CD4-positive, alpha-beta memory T cell (primary cell): Measurements from ENCODE around the gene EPHA2. TPM values are rescaled to one million over a fixed set of nuclear protein-coding genes. Genes with fewer than 3 reads are reported as not detected.
"Not testable (repeated sequence)": the region's sequence is repeated elsewhere in the genome, so short reads cannot be mapped to it uniquely, and the experiment has no call there.

ENCODE experiments used
- CTCF ChIA-PET: fragments of 350-600 bp; sonication (Branson Sonifier 250); formaldehyde crosslinking; loops from one replicate; lab custom pipeline; 2021; ENCODE audit warnings: inconsistent platforms; ENCODE audit not compliant: partially characterized antibody; lab: Charles Lee
- POLR2A ChIA-PET: fragments of 350-600 bp; sonication (Branson Sonifier 250); formaldehyde crosslinking; loops from one replicate; lab custom pipeline; 2021; ENCODE audit not compliant: partially characterized antibody; lab: Charles Lee
- DNase-seq, 5 donors: peaks; one replicate each; pipeline versions ENCODE4 v3.0.0 to v3.0.0-alpha.2; 2020 to 2022; ENCODE audit warnings: mixed read lengths in 1 of 5
- H3K27ac ChIP-seq: one replicate; pipeline ENCODE4 v1.7.0; 2013; ENCODE audit warnings: low read depth, low read length
- H3K27me3 ChIP-seq: 2 replicates; pipeline ENCODE4 v1.7.0; 2013; ENCODE audit warnings: mild to moderate bottlenecking, low read length, moderate library complexity; ENCODE audit not compliant: insufficient read depth
- H3K36me3 ChIP-seq: 2 replicates; pipeline ENCODE4 v1.7.0; 2013; ENCODE audit warnings: mild to moderate bottlenecking, low read length, moderate library complexity; ENCODE audit not compliant: insufficient read depth
- H3K4me1 ChIP-seq: 2 replicates; pipeline ENCODE4 v1.7.0; 2013; ENCODE audit warnings: mild to moderate bottlenecking, low read length, moderate library complexity; ENCODE audit not compliant: insufficient read depth
- H3K4me3 ChIP-seq, 2 donors: one replicate each; pipeline ENCODE4 v1.7.0; 2013; ENCODE audit warnings: low read length in 2 of 2, mild to moderate bottlenecking in 1 of 2
- H3K9me3 ChIP-seq, 2 donors: one replicate each; pipeline ENCODE4 v1.7.0; 2013; ENCODE audit warnings: low read length in 2 of 2, control low read depth in 1 of 2; ENCODE audit not compliant: control insufficient read depth in 1 of 2
- H3K27ac Mint-ChIP-seq, 7 donors: one replicate each; pipeline ENCODE4 v1.8.0; 2020 to 2021; ENCODE audit warnings: mixed read lengths in 7 of 7, mild to moderate bottlenecking in 6 of 7, inconsistent platforms in 3 of 7, moderate library complexity in 3 of 7
- H3K27me3 Mint-ChIP-seq, 2 donors: one replicate each; pipeline ENCODE4 v1.8.0; 2020 to 2021; ENCODE audit warnings: mixed read lengths in 2 of 2
- H3K36me3 Mint-ChIP-seq, 2 donors: one replicate each; pipeline ENCODE4 v1.8.0; 2020 to 2021; ENCODE audit warnings: mixed read lengths in 2 of 2, inconsistent platforms in 1 of 2, mild to moderate bottlenecking in 1 of 2
- H3K4me1 Mint-ChIP-seq, 4 donors: one replicate each; pipeline ENCODE4 v1.8.0; 2020 to 2021; ENCODE audit warnings: mixed read lengths in 4 of 4, mild to moderate bottlenecking in 1 of 4
- H3K4me3 Mint-ChIP-seq, 8 donors: one replicate each; pipeline ENCODE4 v1.8.0; 2020 to 2021; ENCODE audit warnings: mixed read lengths in 8 of 8, mild to moderate bottlenecking in 7 of 8, moderate library complexity in 6 of 8, inconsistent platforms in 3 of 8
- H3K9me3 Mint-ChIP-seq, 8 donors: one replicate each; pipeline ENCODE4 v1.8.0; 2020 to 2021; ENCODE audit warnings: mixed read lengths in 8 of 8, mild to moderate bottlenecking in 5 of 8, inconsistent platforms in 3 of 8, moderate library complexity in 1 of 8
- intact Hi-C: fragments of 100-400 bp; cut with micrococcal nuclease; formaldehyde crosslinking; loops from one replicate; pipeline ENCODE4 v1.15.1; 2023
- polyA plus RNA-seq, 2 donors: library from polyadenylated mRNA; unstranded; fragments of 300-500 nt; fragmentation: Illumina TruSeq; gene quantifications; one replicate each; pipeline ENCODE4 v1.2.3, GENCODE V29; 2021
- total RNA-seq, 2 experiments: library from RNA; stranded (reverse); gene quantifications; one replicate each; pipeline ENCODE4 v1.2.3, GENCODE V29; 2021

Gene EPHA2
- total and polyA plus RNA-seq, 4 experiments from 2014 or later: not detected

DNA sequence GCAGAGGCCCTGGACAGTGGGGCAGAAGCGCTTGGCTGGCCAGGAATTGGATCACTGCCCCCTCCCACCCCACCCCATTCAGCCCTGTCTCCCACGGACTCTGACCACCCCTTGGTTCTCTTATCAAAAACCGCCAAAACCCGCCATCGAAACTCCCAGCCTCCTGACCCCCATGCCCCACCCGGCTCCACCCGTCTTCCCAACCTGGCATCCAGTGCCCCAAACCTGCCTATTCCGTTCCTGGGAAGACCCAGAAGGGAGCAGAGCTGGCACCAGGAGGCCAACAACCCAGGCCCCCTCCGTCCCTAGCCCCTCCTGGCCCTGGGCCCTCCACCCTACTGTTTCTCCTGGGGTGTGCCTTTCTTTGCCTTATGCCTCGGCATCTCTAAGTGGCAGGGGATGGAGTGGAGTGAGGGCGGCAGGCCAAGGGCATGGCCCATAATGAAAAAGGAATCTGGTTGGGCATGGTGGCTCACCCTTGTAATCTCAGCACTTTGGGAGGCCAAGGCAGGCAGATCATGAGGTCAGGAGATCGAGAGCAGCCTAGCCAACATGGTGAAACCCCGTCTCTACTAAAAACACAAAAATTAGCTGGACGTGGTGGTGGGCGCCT, 16.5 kb upstream of the EPHA2 start:
- POLR2A ChIA-PET: no interaction called here

DNA sequence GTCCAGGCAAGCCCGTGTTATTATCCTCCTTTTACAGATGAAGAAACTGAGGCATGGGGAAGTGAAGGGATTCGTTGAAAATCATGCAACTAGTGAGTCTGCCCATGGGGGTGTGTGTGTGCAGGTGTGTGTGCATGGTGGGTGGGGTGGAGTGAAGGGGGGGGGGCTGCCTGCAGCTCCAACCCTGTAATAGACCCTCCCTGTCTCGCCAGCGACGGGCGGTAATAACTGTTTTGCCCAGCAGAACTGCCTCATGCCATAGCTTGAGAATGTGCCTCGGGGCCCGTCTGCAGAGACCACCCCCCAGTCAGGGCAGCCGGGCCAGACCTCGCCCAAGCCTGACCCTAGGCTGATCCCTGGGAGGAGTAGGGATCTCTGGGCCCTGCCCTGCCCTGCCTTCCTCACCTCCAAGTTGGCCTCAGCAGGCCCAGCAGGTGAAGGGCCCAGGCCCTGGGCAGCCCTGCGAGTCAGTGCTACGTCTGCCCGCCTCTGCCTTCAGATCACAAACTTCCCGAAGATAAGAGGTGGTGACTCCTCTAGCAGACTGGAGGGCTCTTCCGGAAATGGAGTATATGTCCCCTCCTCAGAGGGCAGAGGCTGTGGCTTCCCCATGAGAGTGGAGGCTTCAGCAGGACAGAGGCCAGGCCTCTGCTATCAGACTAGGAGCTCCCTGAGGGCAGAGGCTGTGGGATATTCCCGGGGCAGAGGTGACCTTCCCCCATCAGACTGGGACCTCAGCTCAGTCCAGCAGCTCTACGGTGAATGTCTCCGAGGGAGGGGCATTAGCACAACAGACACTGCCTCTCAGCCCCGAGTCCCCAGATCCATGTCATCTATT, 15.7 kb upstream of the EPHA2 start:
- intact Hi-C loops: no loop called here
- ChIA-PET CTCF (no interaction called here), POLR2A (no interaction called here)
- no peak overlapping the region for H3K4me3 ChIP-seq
- DNase-seq: no peak
- no peaks in the 10 kb centered on the region for H3K36me3 Mint-ChIP-seq
- H3K4me1 Mint-ChIP-seq: peaks cover 9 to 31% (median 15%) of the 10 kb centered on the region in 4 donors
- H3K27me3 ChIP-seq: no peaks in the 10 kb centered on the region
- no peak overlapping the region for H3K27ac ChIP-seq
- no peaks in the 10 kb centered on the region for H3K9me3 Mint-ChIP-seq
- peaks cover 16% of the 10 kb centered on the region for H3K4me1 ChIP-seq
- peak overlapping the region in 1 of 7 donors; percentile 42 for H3K27ac Mint-ChIP-seq
- peaks cover 0 to 2% of the 10 kb centered on the region in 2 donors for H3K27me3 Mint-ChIP-seq
- H3K36me3 ChIP-seq: no peaks in the 10 kb centered on the region
- H3K4me3 Mint-ChIP-seq: no peak overlapping the region
- no peaks in the 10 kb centered on the region for H3K9me3 ChIP-seq

More for the DNA sequence above, 16.5 kb upstream of the EPHA2 start:
- H3K27ac Mint-ChIP-seq: no peak overlapping the region
- no peaks in the 10 kb centered on the region for H3K27me3 ChIP-seq
- no peak for DNase-seq
- no peaks in the 10 kb centered on the region for H3K9me3 ChIP-seq
- CTCF ChIA-PET: no interaction called here
- no peak overlapping the region for H3K27ac ChIP-seq
- no peaks in the 10 kb centered on the region for H3K36me3 Mint-ChIP-seq
- intact Hi-C loops: no loop called here
- peaks cover 8 to 24% (median 15%) of the 10 kb centered on the region in 4 donors for H3K4me1 Mint-ChIP-seq
- no peaks in the 10 kb centered on the region for H3K9me3 Mint-ChIP-seq
- peaks cover 16% of the 10 kb centered on the region for H3K4me1 ChIP-seq
- H3K27me3 Mint-ChIP-seq: peaks cover 0 to 2% of the 10 kb centered on the region in 2 donors
- H3K4me3 ChIP-seq: no peak overlapping the region
- no peaks in the 10 kb centered on the region for H3K36me3 ChIP-seq
- no peak overlapping the region for H3K4me3 Mint-ChIP-seq

DNA sequence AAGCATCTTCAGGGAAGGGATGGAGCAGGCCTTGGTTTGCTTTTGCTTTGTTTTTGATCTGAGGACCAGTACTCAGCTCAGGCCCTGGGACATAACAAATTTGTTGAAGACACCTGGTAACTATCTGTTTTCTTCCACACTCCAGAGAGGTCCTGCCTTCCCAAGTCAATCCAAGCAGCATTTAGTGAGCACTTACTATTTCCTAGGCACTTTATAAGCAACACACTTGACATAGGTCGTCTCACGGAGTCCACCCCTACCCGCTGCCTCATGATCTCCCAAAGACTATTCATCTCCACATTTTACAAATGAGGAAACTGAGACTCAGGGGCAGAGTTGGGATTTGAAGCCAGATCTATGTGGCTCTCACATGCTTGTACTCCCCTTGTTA, 14.4 kb upstream of the EPHA2 start:
- H3K9me3 ChIP-seq: no peaks in the 10 kb centered on the region
- no peaks in the 10 kb centered on the region for H3K36me3 ChIP-seq
- H3K4me1 ChIP-seq: peaks cover 16% of the 10 kb centered on the region
- Mint-ChIP-seq H3K4me3 (no peak overlapping the region), H3K9me3 (no peaks in the 10 kb centered on the region), H3K36me3 (no peaks in the 10 kb centered on the region), H3K4me1 (peaks cover 17 to 44% (median 26%) of the 10 kb centered on the region in 4 donors), H3K27ac (no peak overlapping the region), H3K27me3 (peaks cover 0 to 2% of the 10 kb centered on the region in 2 donors)
- POLR2A ChIA-PET: interaction anchor here (0.5 kb wide), 1 partner anchor 28 kb away, joined by 4 read pairs; no protein-coding TSS in a partner anchor
- no peaks in the 10 kb centered on the region for H3K27me3 ChIP-seq
- no peak overlapping the region for H3K27ac ChIP-seq
- H3K4me3 ChIP-seq: no peak overlapping the region
- DNase-seq: no peak
- CTCF ChIA-PET: no interaction called here
- intact Hi-C loops: no loop called here

DNA sequence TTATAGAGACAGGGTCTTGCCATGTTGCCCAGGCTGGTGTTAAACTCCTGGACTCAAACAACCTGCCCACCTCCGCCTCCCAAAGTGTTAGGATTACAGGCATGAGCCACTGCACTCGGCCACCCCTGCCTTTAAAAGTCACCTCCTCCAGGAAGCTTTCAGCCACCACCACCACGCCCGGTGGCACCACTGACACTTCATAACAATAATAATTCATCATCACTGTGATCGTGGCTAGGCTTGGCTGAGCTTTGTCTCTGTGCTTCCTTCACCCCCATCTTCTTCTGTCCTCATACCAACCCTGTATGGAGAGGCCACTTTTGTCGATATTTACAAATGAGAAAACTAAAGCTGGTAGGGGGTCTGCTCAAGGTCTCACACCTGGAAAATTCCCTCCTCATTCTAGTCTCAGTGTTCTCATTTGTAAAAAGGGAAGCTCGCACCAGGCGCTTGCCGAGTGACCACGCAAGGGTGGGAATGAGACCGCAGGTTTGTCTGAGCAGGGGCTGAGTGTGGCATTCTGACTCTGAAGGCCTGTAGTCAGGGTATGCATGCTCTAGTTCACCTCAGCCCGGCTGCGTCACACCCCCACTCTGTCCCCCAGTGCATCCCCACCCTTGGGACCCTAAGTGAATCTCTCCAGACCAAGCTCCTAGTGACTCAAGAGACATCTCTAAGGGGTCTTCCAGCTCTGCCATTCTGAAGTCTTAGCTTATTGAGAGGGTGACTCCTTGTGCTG, 12.9 kb upstream of the EPHA2 start:
- Histone ChIP-seq H3K36me3 (no peaks in the 10 kb centered on the region), H3K4me1 (peaks cover 23% of the 10 kb centered on the region), H3K9me3 (no peaks in the 10 kb centered on the region), H3K27ac (no peak overlapping the region), H3K27me3 (no peaks in the 10 kb centered on the region), H3K4me3 (no peak overlapping the region)
- peak overlapping the region in 7 of 8 donors; percentile 60 to 84 (median 77) for H3K4me3 Mint-ChIP-seq
- intact Hi-C loops: loop anchor here (2.0 kb wide), 2 partner anchors 14 to 38 kb away; no protein-coding TSS in a partner anchor
- CTCF ChIA-PET: interaction anchor here (1.0 to 2.0 kb wide), 2 partner anchors 18 to 90 kb away, joined by 9 read pairs; no protein-coding TSS in a partner anchor
- POLR2A ChIA-PET: interaction anchor here (0.6 kb wide), 1 partner anchor 83 kb away, joined by 3 read pairs; no protein-coding TSS in a partner anchor
- no peaks in the 10 kb centered on the region for H3K36me3 Mint-ChIP-seq
- H3K4me1 Mint-ChIP-seq: peaks cover 25 to 58% (median 38%) of the 10 kb centered on the region in 4 donors
- peak overlapping the region in 6 of 7 donors; percentile 26 to 83 (median 42) for H3K27ac Mint-ChIP-seq
- H3K9me3 Mint-ChIP-seq: no peaks in the 10 kb centered on the region
- DNase-seq: no peak
- H3K27me3 Mint-ChIP-seq: peaks cover 0 to 2% of the 10 kb centered on the region in 2 donors

DNA sequence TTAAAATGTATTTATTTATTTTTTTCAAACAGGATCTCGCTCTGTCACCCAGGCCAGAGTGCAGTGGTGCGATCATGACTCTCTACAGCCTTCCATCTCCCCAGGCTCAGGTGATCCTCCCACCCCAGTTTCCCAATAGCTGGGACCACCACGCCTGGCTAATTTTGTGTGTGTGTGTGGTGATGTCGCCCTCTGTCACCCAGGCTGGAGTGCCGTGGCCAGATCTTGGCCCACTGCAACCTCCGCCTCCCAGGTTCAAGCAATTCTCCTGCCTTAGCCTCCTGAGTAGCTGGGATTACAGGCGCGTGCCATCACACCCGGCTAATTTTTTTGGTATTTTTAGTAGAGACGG, 12.3 kb upstream of the EPHA2 start:
- CTCF ChIA-PET: interaction anchor here (1.0 to 2.0 kb wide), 2 partner anchors 18 to 89 kb away, joined by 9 read pairs; no protein-coding TSS in a partner anchor
- H3K36me3 Mint-ChIP-seq, H3K9me3 ChIP-seq, H3K27me3 ChIP-seq, H3K4me3 ChIP-seq, H3K36me3 ChIP-seq, H3K9me3 Mint-ChIP-seq, H3K27ac ChIP-seq, H3K27me3 Mint-ChIP-seq, DNase-seq, POLR2A ChIA-PET: not testable (repeated sequence)
- intact Hi-C loops: loop anchor here (2.0 kb wide), 2 partner anchors 13 to 39 kb away; no protein-coding TSS in a partner anchor
- Mint-ChIP-seq H3K27ac (peak overlapping the region in 6 of 7 donors; percentile 18 to 83 (median 58)), H3K4me1 (peaks cover 28 to 65% (median 42%) of the 10 kb centered on the region in 4 donors), H3K4me3 (peak overlapping the region; percentile 60 to 84 (median 77))
- H3K4me1 ChIP-seq: peaks cover 29% of the 10 kb centered on the region

DNA sequence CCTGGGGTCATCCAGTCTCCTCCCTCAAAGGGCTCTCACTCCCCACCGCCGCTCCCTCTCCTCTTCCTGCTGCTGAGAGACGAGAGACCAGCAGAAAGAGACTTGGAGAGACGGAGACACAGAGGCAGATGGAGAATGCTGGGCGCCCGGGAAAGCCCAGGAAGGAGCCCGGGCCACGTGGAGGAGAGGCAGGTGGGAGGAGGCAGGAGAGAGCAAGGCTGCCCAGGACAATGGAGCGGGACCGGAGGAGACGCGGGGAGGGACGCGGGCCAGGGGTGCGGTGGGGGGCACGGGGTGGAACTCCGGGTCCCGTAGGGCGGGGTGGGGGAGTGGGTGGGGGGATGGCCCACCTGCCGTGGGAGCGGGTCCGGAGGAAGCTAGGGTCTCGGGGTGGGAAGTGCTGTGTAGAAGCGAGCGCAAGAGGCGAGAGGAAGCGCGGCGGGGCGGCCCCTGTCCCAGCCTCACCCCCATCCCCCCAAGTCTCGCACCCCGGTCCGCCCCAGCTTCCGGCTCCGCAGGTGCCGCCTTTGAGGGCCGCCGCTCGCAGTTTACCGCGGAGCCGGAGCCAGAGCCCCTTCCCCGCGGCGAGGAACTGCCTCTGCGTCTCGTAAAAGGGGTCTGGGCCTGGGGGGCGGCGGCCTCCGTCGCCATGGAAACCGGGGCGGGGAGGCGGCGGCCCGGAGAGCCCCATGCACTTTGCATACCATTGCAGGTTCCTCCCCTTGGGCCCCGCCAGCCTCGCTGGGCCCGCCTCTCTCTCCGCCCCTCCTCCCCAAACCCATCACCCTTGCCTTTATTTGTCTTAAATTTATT, 11.7 kb upstream of the EPHA2 start:
- intact Hi-C loops: loop anchor here (2.0 kb wide), 2 partner anchors 13 to 39 kb away; no protein-coding TSS in a partner anchor
- Mint-ChIP-seq H3K36me3 (no peaks in the 10 kb centered on the region), H3K4me3 (peak overlapping the region in 7 of 8 donors; percentile 17 to 84 (median 72)), H3K27ac (peak overlapping the region in 3 of 7 donors; percentile 23 to 48 (median 40)), H3K4me1 (peaks cover 29 to 71% (median 47%) of the 10 kb centered on the region in 4 donors), H3K9me3 (no peaks in the 10 kb centered on the region), H3K27me3 (peaks cover 0 to 2% of the 10 kb centered on the region in 2 donors)
- Histone ChIP-seq H3K36me3 (no peaks in the 10 kb centered on the region), H3K27me3 (no peaks in the 10 kb centered on the region), H3K27ac (peak overlapping the region; percentile 9), H3K4me3 (no peak overlapping the region), H3K9me3 (no peaks in the 10 kb centered on the region), H3K4me1 (peaks cover 35% of the 10 kb centered on the region)
- ChIA-PET CTCF (interaction anchor here (0.7 to 2.0 kb wide), 2 partner anchors 11 to 19 kb away, joined by 3 to 9 read pairs; no protein-coding TSS in a partner anchor), POLR2A (no interaction called here)
- DNase-seq: peak; percentile 64 to 74 (median 70)
